Right lobe of liver (tissue), 4 donors: ENCODE results near the gene ZNF165.
"Not testable (repeated sequence)": the region's sequence is repeated elsewhere in the genome, so short reads cannot be mapped to it uniquely, and the experiment has no call there.

ENCODE experiments used
- POLR2A ChIP-seq: fragments of 450-650 bp; IDR thresholded peaks from one replicate; pipeline ENCODE4 v1.6.1; 2017; ENCODE audit warnings: antibody characterized with exemption, mild to moderate bottlenecking
- TF ChIP-seq, protein P1 (sequence below), 4 donors: fragments of 200-600 bp in 3 of 4; fragments of 450-650 bp in 1 of 4; IDR thresholded peaks; one replicate each; pipeline versions ENCODE4 v1.5.1 to v1.8.0; 2016 to 2022; ENCODE audit warnings: antibody characterized with exemption in 4 of 4, mild to moderate bottlenecking in 2 of 4
- donor health status: DM: no; HTN: no; CAD: no.
- donor health status: DM: no; HTN: no; CAD: no.
- donor health status: DM: no; HTN: yes; CAD: no.

DNA sequence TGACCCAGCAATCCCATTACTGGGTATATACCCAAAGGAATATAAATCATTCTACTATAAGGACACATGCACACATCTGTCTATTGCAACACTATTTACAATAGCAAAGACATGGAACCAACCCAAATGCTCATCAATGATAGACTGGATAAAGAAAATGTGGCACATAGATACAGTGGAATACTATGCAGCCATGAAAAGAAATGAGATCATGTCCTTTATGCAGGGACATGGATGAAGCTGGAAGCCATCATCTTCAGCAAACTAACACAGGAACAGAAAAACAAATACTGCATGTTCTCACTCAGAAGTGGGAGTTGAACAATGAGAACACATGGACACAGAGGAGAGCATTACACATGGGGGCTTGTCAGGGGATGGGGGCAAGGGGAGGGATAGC lies 22.3 kb downstream of the ZNF165 start:
- TF ChIP-seq, protein P1, sequence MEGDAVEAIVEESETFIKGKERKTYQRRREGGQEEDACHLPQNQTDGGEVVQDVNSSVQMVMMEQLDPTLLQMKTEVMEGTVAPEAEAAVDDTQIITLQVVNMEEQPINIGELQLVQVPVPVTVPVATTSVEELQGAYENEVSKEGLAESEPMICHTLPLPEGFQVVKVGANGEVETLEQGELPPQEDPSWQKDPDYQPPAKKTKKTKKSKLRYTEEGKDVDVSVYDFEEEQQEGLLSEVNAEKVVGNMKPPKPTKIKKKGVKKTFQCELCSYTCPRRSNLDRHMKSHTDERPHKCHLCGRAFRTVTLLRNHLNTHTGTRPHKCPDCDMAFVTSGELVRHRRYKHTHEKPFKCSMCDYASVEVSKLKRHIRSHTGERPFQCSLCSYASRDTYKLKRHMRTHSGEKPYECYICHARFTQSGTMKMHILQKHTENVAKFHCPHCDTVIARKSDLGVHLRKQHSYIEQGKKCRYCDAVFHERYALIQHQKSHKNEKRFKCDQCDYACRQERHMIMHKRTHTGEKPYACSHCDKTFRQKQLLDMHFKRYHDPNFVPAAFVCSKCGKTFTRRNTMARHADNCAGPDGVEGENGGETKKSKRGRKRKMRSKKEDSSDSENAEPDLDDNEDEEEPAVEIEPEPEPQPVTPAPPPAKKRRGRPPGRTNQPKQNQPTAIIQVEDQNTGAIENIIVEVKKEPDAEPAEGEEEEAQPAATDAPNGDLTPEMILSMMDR (IDR thresholded peaks at IDR 0.05), result not testable (repeated sequence)
- not testable (repeated sequence) for TF ChIP-seq POLR2A
